SU-DHL-6 (cell line): ENCODE measurements around the gene NDUFV3.

Experiments
- H2AFZ ChIP-seq: fragments of 200-600 bp; sonication (generic); 2 replicates; pipeline ENCODE4 v1.6.1; 2014; ENCODE audit warnings: low read depth, mild to moderate bottlenecking, moderate library complexity, mixed read lengths, antibody characterized with exemption, low read length; ENCODE audit not compliant: severe bottlenecking
- H3F3A ChIP-seq: fragments of 200-600 bp; shearing (Covaris generic); 2 replicates; pipeline ENCODE4 v1.6.0; 2016; ENCODE audit warnings: antibody characterized with exemption, mild to moderate bottlenecking; ENCODE audit not compliant: insufficient read depth
- H3K27ac ChIP-seq: fragments of 200-600 bp; sonication (generic); 2 replicates; pipeline ENCODE4 v1.5.1; 2016; ENCODE audit warnings: low read depth, mild to moderate bottlenecking, low read length, moderate library complexity, mixed read lengths
- H3K27me3 ChIP-seq: fragments of 200-600 bp; sonication (generic), shearing (Covaris generic); 2 replicates; pipeline ENCODE4 v1.6.0; 2014; ENCODE audit warnings: mild to moderate bottlenecking, low read length
- H3K36me3 ChIP-seq: fragments of 200-600 bp; sonication (generic); 2 replicates; pipeline ENCODE4 v1.6.1; 2014; ENCODE audit warnings: mild to moderate bottlenecking, low read length, mixed read lengths
- H3K4me2 ChIP-seq: fragments of 300-600, 200-600 bp; shearing (Covaris generic), sonication (generic); 2 replicates; pipeline ENCODE4 v1.6.0; 2014; ENCODE audit warnings: low read length, low read depth, mild to moderate bottlenecking; ENCODE audit not compliant: poor library complexity, severe bottlenecking
- H3K4me3 ChIP-seq: fragments of 200-600 bp; sonication (generic); 2 replicates; pipeline ENCODE4 v1.5.1; 2014; ENCODE audit warnings: antibody characterized with exemption, low read length, mild to moderate bottlenecking, mixed read lengths; ENCODE audit not compliant: insufficient read depth, poor library complexity, severe bottlenecking
- H3K79me2 ChIP-seq: fragments of 200-600 bp; sonication (generic); 2 replicates; pipeline ENCODE4 v1.6.1; 2014; ENCODE audit warnings: mild to moderate bottlenecking, low read length, moderate library complexity; ENCODE audit not compliant: insufficient read depth
- H3K9ac ChIP-seq: fragments of 200-600 bp; sonication (generic); 2 replicates; pipeline ENCODE4 v1.7.0; 2014; ENCODE audit warnings: mild to moderate bottlenecking, low read length
- H3K9me2 ChIP-seq: fragments of 200-600 bp; sonication (generic); replicated peaks from 2 replicates; pipeline ENCODE4 v1.6.1; 2014; ENCODE audit warnings: low read length; ENCODE audit not compliant: insufficient read depth
- H3K9me3 ChIP-seq: fragments of 200-600 bp; sonication (generic); 2 replicates; pipeline ENCODE4 v1.6.1; 2014; ENCODE audit warnings: low read length, mixed read lengths; ENCODE audit not compliant: insufficient read depth
- H4K20me1 ChIP-seq: fragments of 200-600 bp; sonication (generic); 2 replicates; pipeline ENCODE4 v1.6.1; 2014; ENCODE audit warnings: low read depth, mild to moderate bottlenecking, antibody characterized with exemption, low read length, moderate library complexity, mixed read lengths
- CTCF ChIP-seq: fragments of 200-600 bp; sonication (generic); IDR thresholded peaks from one replicate; pipeline ENCODE4 v1.5.1; 2017; ENCODE audit warnings: antibody characterized with exemption, mild to moderate bottlenecking, low read length, moderate library complexity; ENCODE audit not compliant: insufficient read depth, poor library complexity, severe bottlenecking
- EZH2phosphoT487 ChIP-seq: fragments of 200-600 bp; sonication (generic), shearing (Covaris generic); conservative IDR thresholded peaks from 2 replicates; pipeline ENCODE4 v1.6.1; 2018; ENCODE audit warnings: mild to moderate bottlenecking, antibody characterized with exemption, low read length, moderate library complexity, mixed read lengths

Gene NDUFV3

DNA sequence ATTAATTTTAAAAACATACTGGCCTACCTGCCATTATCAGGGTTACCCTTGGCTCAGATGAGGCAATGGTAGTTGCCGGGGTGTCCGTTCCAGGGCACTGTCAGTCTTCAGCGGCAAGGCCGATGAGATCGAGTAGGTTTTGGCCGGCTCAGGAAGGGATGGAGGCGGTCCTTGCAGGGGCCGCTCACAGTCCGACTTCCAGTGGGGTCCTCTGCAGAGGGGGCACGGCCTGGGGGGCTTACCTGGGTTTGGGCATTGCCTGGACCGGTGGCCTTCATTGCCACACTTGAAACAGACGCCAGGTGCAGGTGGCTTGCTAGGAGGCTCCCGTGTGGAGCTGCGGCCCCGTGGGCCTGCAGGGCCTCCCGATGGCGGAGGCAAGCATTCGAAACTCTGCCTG lies 29.8 kb downstream of the NDUFV3 start:
- TF ChIP-seq CTCF (no peak), EZH2phosphoT487 (no peak)
- Histone ChIP-seq H3F3A (no peaks in the 10 kb centered on the region), H4K20me1 (no peaks in the 10 kb centered on the region), H3K9me2 (no peaks in the 10 kb centered on the region), H3K27ac (no peak overlapping the region), H3K79me2 (no peaks in the 10 kb centered on the region), H3K4me3 (no peak overlapping the region), H3K9me3 (no peaks in the 10 kb centered on the region), H3K9ac (peak overlapping the region; percentile 59; the same call in 1 of the 2 replicates), H3K36me3 (no peaks in the 10 kb centered on the region), H2AFZ (peak overlapping the region; percentile 92), H3K4me2 (no peak overlapping the region), H3K27me3 (no peaks in the 10 kb centered on the region)

GRCh38 chr21:42923553-42924432 lies 30.7 kb downstream of the NDUFV3 start:
- Histone ChIP-seq H3K4me3 (no peak overlapping the region), H3K4me2 (peak overlapping the region; percentile 47), H2AFZ (peak overlapping the region; percentile 92), H3F3A (no peaks in the 10 kb centered on the region), H3K79me2 (no peaks in the 10 kb centered on the region), H3K27me3 (no peaks in the 10 kb centered on the region), H3K36me3 (no peaks in the 10 kb centered on the region), H3K9me2 (no peaks in the 10 kb centered on the region), H3K9ac (peak overlapping the region; percentile 59), H3K9me3 (no peaks in the 10 kb centered on the region), H3K27ac (peak overlapping the region; percentile 53), H4K20me1 (no peaks in the 10 kb centered on the region)
- TF ChIP-seq EZH2phosphoT487 (no peak), CTCF (peak; percentile 78)

DNA sequence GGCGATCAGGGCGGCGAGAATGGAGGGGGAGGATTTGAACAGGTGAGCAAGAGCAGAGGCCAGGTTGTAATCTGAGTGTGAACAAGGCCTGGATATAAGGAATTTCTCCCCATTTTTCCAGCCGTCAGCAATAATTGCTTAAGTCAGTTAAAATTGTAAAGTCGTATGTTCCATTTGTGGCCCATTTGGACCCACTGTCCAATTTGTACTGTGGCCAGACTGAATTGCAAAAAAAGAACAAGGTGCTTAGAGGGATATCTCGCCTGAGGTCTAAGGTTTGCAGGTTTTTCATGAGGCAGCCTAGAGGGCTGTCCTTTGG lies 31.3 kb downstream of the NDUFV3 start:
- H3K4me3 ChIP-seq = no peak overlapping the region
- peak overlapping the region; percentile 92 for H2AFZ ChIP-seq
- H3K27ac ChIP-seq = peak overlapping the region; percentile 53
- no peaks in the 10 kb centered on the region for H3K9me2 ChIP-seq
- no peak for TF ChIP-seq CTCF
- no peak for TF ChIP-seq EZH2phosphoT487
- H3K9ac ChIP-seq = peak overlapping the region; percentile 59
- no peaks in the 10 kb centered on the region for H3F3A ChIP-seq
- H4K20me1 ChIP-seq = no peaks in the 10 kb centered on the region
- no peaks in the 10 kb centered on the region for H3K79me2 ChIP-seq
- H3K36me3 ChIP-seq = no peaks in the 10 kb centered on the region
- peak overlapping the region; percentile 47 for H3K4me2 ChIP-seq
- no peaks in the 10 kb centered on the region for H3K9me3 ChIP-seq
- no peaks in the 10 kb centered on the region for H3K27me3 ChIP-seq
